ENCODE measurements around the gene CADPS. TPM values are rescaled to one million over a fixed set of nuclear protein-coding genes. Genes with fewer than 3 reads are reported as not detected.

CADPS gene
- total RNA-seq, 1 donor from 2014 or later, result not detected

DNA sequence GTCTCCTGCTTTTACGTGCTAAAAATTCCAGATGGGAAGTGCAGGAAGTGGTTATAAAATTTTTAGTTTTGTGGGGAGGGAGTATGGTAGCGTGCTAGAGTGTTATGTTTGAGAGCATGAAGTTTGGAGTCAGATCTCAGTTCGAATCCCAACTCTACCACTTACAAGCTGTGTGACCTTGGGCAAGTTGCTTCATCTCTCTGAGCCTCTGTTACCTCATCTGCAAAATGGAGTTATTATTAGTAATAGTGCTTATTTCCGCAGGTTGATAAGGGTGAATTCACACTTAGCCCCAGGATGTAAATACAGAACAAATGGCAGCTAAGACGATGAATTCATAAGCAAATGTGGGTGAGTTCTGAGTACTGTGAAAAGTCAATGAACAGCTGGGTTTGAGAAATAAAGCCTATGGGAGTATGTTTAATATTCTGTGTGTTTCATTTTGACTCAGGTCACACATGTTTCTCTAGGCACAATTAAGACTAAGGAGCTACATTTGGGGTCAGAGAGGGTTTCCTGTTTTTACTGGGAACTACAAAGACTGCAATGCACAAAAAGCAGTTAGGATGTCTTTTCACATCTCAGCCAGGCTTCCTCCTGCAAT is 428.8 kb downstream of the CADPS start:
- intact Hi-C loops (cut with micrococcal nuclease), result no loop called here
- no peak overlapping the region for H3K4me3 Mint-ChIP-seq (ENCODE audit: low read depth)

DNA sequence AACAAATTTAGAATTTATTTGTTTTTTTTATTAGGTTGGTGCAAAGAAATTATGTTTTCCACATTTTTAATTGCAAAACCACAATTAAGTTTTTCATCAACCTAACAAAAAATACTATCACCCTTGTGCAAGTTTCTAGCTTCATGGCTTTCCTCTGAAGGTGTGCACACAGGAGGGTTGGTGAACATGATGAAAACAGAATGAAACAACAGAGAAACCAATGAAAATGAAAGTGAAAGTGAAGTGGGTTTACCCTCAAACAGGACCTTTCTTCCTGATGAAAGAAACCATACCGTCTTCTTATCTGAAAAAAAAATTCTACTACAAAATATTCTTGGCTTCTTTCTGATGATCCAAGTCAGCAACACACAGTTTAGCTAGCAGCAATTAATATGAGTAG is 429.9 kb downstream of the CADPS start:
- Mint-ChIP-seq H3K27ac (no peak overlapping the region), H3K4me3 (ENCODE audit: low read depth) (no peak overlapping the region), H3K27me3 (ENCODE audit: low read depth) (no peaks in the 10 kb centered on the region), H3K36me3 (ENCODE audit: low read depth) (no peaks in the 10 kb centered on the region), H3K4me1 (ENCODE audit: low read depth) (peaks cover 16% of the 10 kb centered on the region), H3K9me3 (peaks cover 16% of the 10 kb centered on the region)
- intact Hi-C loops (cut with micrococcal nuclease), result no loop called here
- no peak for DNase-seq (ENCODE audit: low spot score)

More for the DNA sequence above, 428.8 kb downstream of the CADPS start:
- Mint-ChIP-seq H3K27ac (no peak overlapping the region), H3K4me1 (ENCODE audit: low read depth) (peaks cover 16% of the 10 kb centered on the region), H3K36me3 (ENCODE audit: low read depth) (no peaks in the 10 kb centered on the region), H3K27me3 (ENCODE audit: low read depth) (no peaks in the 10 kb centered on the region), H3K9me3 (peaks cover 16% of the 10 kb centered on the region)
- no peak for DNase-seq (ENCODE audit: low spot score)

DNA sequence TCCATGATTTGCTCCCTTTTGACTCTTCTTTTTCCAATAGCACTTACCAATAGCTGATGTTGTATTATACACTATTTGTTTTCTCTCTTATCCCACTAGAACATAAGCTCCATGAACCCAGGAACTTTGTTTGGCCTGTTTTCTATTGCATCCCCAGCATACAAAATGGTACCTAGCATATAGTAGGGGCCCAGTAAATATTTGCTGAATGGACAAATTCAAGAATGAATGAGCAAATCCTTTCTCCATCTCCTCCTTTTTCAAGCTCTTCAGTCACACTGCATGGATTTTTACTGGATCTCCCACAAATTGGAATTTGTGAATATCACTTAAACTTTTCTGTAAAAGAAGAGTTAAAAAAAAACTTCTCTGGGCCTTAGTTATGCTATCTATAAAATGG is 435.2 kb downstream of the CADPS start:
- no peak overlapping the region for H3K4me3 Mint-ChIP-seq (ENCODE audit: low read depth)

DNA sequence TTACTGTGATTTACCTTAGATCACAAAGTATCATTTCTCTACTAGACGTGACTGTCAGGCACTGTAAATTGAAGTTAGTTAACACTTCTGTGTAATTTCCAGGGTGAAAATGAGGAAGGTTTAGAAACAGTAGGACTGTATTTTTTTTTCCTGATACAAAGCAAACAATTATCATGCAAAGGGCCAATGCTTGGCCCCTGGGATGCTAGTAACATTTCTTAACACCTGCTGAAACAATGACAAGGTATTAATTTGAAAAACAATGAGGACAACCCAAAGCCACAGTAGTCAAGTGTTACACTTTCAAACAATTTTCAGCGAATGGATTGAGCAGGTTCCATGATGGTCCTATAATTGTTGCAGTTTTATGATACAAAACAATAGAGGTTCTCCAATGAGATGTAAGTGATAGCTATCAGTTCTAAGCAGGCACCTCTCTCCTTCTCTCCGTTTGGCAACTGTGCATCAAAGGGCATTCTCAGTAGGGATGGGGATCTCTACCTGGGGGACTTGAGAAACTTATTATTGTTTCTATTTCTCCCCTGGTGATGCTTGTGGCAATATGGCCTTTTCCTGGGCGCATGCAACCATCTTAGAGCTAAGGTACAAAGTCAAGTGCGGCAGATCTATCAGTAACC is 435.9 kb downstream of the CADPS start:
- DNase-seq (ENCODE audit: low spot score), result no peak
- Mint-ChIP-seq H3K36me3 (ENCODE audit: low read depth) (no peaks in the 10 kb centered on the region), H3K27ac (no peak overlapping the region), H3K9me3 (peaks cover 13% of the 10 kb centered on the region), H3K27me3 (ENCODE audit: low read depth) (peaks cover 12% of the 10 kb centered on the region), H3K4me1 (ENCODE audit: low read depth) (no peaks in the 10 kb centered on the region), H3K4me3 (ENCODE audit: low read depth) (no peak overlapping the region)
- intact Hi-C loops (cut with micrococcal nuclease), result no loop called here

More for the DNA sequence above, 435.2 kb downstream of the CADPS start:
- peaks cover 7% of the 10 kb centered on the region for H3K27me3 Mint-ChIP-seq (ENCODE audit: low read depth)
- peaks cover 16% of the 10 kb centered on the region for H3K9me3 Mint-ChIP-seq
- no peak for DNase-seq (ENCODE audit: low spot score)
- intact Hi-C loops (cut with micrococcal nuclease), result no loop called here
- H3K36me3 Mint-ChIP-seq (ENCODE audit: low read depth), result no peaks in the 10 kb centered on the region
- H3K4me1 Mint-ChIP-seq (ENCODE audit: low read depth), result peaks cover 1% of the 10 kb centered on the region
- H3K27ac Mint-ChIP-seq, result no peak overlapping the region

DNA sequence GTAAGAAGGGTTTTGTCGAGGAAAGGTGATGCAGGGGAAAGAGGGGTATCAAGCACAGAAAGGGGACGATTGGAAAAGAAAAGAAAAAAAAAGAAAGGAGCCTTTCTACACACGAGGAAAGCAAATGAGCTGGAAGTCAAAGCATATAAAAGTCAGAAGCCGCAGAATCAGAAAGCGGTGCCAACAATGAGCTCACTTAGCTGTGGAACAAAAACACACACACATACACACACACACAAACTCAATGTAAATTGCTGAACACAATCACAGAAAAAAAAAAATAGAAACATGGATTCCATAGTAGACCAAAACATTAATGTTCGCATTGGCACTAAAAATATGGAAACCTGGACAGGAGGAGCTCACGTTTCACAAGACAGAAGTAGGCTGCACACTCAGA is 438.4 kb downstream of the CADPS start:
- Mint-ChIP-seq H3K4me1 (ENCODE audit: low read depth) (no peaks in the 10 kb centered on the region), H3K27ac (no peak overlapping the region), H3K36me3 (ENCODE audit: low read depth) (no peaks in the 10 kb centered on the region), H3K9me3 (no peaks in the 10 kb centered on the region), H3K4me3 (ENCODE audit: low read depth) (no peak overlapping the region), H3K27me3 (ENCODE audit: low read depth) (peaks cover 12% of the 10 kb centered on the region)
- intact Hi-C loops (cut with micrococcal nuclease), result no loop called here
- no peak for DNase-seq (ENCODE audit: low spot score)

DNA sequence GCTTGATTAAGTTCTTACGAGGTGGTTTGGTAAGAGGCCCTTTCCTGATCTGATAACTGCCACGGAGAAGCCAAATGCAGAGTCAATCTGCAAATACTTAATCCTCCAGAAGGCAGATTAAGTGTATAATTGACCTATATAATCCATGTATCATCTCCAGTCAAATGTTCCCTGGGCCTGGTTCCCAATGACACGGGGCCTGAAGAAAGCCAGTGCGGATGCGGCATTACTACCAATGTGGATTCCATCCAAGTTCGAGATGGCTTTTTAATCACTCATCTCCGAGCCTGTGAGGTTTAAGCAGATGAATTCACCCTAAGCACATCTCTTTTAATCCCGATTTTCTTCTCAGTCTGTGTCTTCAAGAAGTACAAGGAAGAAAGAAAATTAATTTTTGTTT is 441.8 kb downstream of the CADPS start:
- no peaks in the 10 kb centered on the region for H3K36me3 Mint-ChIP-seq (ENCODE audit: low read depth)
- intact Hi-C loops (cut with micrococcal nuclease), result no loop called here
- no peak overlapping the region for H3K4me3 Mint-ChIP-seq (ENCODE audit: low read depth)
- H3K27me3 Mint-ChIP-seq (ENCODE audit: low read depth), result peaks cover 10% of the 10 kb centered on the region
- no peaks in the 10 kb centered on the region for H3K4me1 Mint-ChIP-seq (ENCODE audit: low read depth)
- DNase-seq (ENCODE audit: low spot score), result no peak
- no peaks in the 10 kb centered on the region for H3K9me3 Mint-ChIP-seq
- H3K27ac Mint-ChIP-seq, result no peak overlapping the region

DNA sequence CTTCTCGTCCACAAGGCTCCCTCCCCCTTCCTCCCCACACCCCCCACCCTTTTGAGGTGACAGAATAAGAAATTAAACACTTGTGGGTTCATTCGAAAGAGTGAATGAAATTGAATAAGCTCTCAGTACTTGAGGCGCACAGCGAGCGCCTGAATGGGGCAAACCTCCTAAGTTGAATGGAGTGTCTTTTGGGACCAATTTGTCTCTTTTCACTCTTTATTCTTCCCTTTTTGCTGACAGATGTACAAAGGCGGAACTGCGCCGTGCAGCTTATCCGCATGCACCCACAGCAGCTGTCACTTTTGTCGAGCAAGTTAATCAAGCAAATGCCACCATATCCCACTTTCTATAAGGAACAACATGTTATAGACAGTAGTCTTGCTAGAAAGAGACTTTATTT is 454.0 kb downstream of the CADPS start:
- H3K4me3 Mint-ChIP-seq (ENCODE audit: low read depth), result no peak overlapping the region
- peaks cover 1% of the 10 kb centered on the region for H3K27me3 Mint-ChIP-seq (ENCODE audit: low read depth)
- no peaks in the 10 kb centered on the region for H3K4me1 Mint-ChIP-seq (ENCODE audit: low read depth)
- H3K27ac Mint-ChIP-seq, result no peak overlapping the region
- H3K36me3 Mint-ChIP-seq (ENCODE audit: low read depth), result no peaks in the 10 kb centered on the region
- intact Hi-C loops (cut with micrococcal nuclease), result no loop called here
- DNase-seq (ENCODE audit: low spot score), result no peak
- H3K9me3 Mint-ChIP-seq, result no peaks in the 10 kb centered on the region

DNA sequence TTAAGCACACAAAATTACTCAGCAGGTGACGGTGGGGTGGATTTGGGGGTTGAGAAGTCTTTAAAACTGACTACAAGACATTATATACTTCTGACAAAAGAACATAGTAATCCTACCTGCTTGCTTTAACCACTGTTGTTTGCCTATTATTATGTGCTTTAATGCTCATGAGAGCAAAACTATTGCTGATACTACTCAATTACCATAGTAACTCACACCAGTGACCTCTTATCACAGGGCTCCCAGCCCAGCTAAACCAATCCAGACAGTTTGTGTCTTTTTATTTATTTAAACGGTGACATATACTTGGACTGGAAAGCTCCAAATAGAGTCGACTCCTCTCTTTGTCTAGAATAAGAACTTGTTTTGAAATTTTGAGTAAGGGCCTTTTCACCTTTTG is 459.1 kb downstream of the CADPS start:
- Mint-ChIP-seq H3K27me3 (ENCODE audit: low read depth) (peaks cover 3% of the 10 kb centered on the region), H3K36me3 (ENCODE audit: low read depth) (no peaks in the 10 kb centered on the region), H3K4me1 (ENCODE audit: low read depth) (no peaks in the 10 kb centered on the region), H3K27ac (no peak overlapping the region), H3K4me3 (ENCODE audit: low read depth) (no peak overlapping the region), H3K9me3 (no peaks in the 10 kb centered on the region)
- no peak for DNase-seq (ENCODE audit: low spot score)
- intact Hi-C loops (cut with micrococcal nuclease), result no loop called here

DNA sequence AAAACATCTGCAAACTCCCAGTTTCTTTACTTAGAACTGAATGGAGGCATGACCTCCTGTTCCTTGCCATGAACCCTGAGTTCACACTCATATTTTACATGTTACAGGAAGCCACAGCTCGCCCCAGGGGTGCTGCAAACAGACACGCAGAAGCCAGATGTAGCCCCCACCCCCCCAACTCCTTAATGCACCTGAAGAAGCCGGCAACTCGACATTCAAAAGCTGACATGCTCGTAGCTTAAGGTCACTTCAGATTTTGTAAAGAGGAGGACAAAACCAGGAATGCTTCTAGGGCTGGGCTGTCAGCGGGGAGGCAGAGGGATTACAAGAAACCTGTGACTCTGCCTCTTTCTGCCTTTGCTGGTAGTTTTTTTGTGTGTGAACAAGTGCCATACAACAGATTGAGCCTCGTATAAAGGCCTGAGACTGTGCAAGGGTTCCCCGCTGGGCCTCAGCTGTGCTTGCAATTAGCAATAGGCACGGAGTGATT is 459.9 kb downstream of the CADPS start:
- H3K4me3 Mint-ChIP-seq (ENCODE audit: low read depth), result no peak overlapping the region

DNA sequence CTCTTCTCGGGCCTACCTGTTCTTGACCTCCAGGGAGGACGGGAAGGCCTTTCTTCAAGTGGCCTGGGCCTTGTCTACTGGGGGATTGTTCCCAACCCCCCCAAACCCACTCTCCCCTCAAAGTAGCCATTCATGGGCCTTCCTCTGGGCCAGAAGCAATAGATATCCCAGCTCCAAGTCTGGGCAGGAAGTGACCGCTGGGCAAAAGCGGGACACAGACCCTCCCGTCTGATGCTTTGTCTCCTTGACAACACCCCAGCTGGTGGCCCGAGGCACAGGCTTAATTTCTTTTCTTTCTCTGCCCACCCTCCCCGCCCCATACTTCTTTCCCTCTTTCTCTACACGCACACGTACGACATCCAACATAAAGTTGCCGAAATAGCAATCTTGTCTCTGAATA is 460.4 kb downstream of the CADPS start:
- Mint-ChIP-seq H3K27ac (no peak overlapping the region), H3K4me3 (ENCODE audit: low read depth) (no peak overlapping the region), H3K4me1 (ENCODE audit: low read depth) (no peaks in the 10 kb centered on the region), H3K9me3 (no peaks in the 10 kb centered on the region), H3K27me3 (ENCODE audit: low read depth) (peaks cover 1% of the 10 kb centered on the region), H3K36me3 (ENCODE audit: low read depth) (no peaks in the 10 kb centered on the region)
- DNase-seq (ENCODE audit: low spot score), result no peak
- intact Hi-C loops (cut with micrococcal nuclease), result no loop called here

More for the DNA sequence above, 459.9 kb downstream of the CADPS start:
- no peak overlapping the region for H3K27ac Mint-ChIP-seq
- H3K9me3 Mint-ChIP-seq, result no peaks in the 10 kb centered on the region
- intact Hi-C loops (cut with micrococcal nuclease), result no loop called here
- peaks cover 3% of the 10 kb centered on the region for H3K27me3 Mint-ChIP-seq (ENCODE audit: low read depth)
- no peak for DNase-seq (ENCODE audit: low spot score)
- H3K4me1 Mint-ChIP-seq (ENCODE audit: low read depth), result no peaks in the 10 kb centered on the region
- no peaks in the 10 kb centered on the region for H3K36me3 Mint-ChIP-seq (ENCODE audit: low read depth)

DNA sequence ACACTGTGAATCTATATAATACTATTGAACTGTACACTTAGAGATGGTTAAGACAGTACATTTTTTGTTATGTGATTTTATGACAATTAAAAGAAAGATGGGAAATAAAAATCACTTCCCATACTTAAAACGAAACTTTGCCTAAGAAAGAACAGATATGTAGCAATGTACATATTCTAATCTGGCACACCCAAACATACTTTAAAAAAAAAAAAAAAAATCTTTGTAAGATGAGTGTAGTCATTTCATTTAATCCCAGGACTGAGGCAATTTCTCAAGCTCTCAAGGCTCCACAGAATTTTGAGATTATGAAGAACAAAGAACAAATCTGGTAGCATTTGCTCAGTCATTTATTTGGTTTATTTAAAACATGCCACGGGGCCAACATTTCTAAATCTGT is 461.5 kb downstream of the CADPS start:
- no peaks in the 10 kb centered on the region for H3K36me3 Mint-ChIP-seq (ENCODE audit: low read depth)
- no peaks in the 10 kb centered on the region for H3K9me3 Mint-ChIP-seq
- peaks cover 1% of the 10 kb centered on the region for H3K27me3 Mint-ChIP-seq (ENCODE audit: low read depth)
- no peak overlapping the region for H3K27ac Mint-ChIP-seq
- intact Hi-C loops (cut with micrococcal nuclease), result no loop called here
- DNase-seq (ENCODE audit: low spot score), result no peak
- H3K4me3 Mint-ChIP-seq (ENCODE audit: low read depth), result no peak overlapping the region
- no peaks in the 10 kb centered on the region for H3K4me1 Mint-ChIP-seq (ENCODE audit: low read depth)

DNA sequence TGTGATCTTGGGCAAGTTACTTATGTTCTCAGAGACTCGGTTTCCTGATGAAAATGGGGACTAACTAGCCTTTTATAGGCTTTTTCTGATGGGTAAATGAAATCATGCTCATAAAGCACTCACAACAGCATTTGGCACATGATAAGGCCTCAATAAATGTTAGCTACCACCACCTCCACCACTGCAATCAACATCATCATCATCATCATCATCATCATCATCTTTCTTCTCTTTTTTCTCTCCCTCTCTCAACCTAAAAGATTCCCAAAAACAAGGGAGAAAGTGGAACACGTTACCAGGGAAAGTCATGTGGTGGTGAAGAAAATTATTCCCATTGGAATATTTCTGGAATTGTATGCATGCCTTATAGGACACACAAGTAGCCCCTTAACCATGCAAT is 468.3 kb downstream of the CADPS start:
- H3K4me1 Mint-ChIP-seq (ENCODE audit: low read depth), result no peaks in the 10 kb centered on the region
- no peak overlapping the region for H3K4me3 Mint-ChIP-seq (ENCODE audit: low read depth)
- H3K27me3 Mint-ChIP-seq (ENCODE audit: low read depth), result peaks cover 1% of the 10 kb centered on the region
- H3K36me3 Mint-ChIP-seq (ENCODE audit: low read depth), result no peaks in the 10 kb centered on the region
- no peak overlapping the region for H3K27ac Mint-ChIP-seq
- H3K9me3 Mint-ChIP-seq, result no peaks in the 10 kb centered on the region
- intact Hi-C loops (cut with micrococcal nuclease), result no loop called here
- no peak for DNase-seq (ENCODE audit: low spot score)

DNA sequence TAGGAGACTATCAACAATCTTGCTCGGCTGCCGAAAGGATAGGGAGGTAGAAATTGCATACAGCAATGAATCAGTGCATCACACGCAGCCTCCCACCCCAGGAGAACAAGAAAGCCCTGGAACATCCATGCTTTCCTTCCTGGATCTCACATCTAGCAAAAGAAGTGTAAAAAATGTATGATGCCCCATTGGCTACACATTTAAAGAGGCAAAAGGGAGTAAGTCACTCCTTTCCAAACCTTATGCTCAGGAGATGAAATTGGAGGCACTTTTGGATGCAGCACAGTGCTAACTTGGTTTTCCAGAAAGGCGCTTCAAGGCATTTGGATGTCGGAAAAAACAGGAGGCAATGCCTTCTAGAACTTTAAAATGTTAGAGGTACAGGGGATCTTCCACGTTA is 469.6 kb downstream of the CADPS start:
- Mint-ChIP-seq H3K36me3 (ENCODE audit: low read depth) (no peaks in the 10 kb centered on the region), H3K9me3 (no peaks in the 10 kb centered on the region), H3K4me3 (ENCODE audit: low read depth) (no peak overlapping the region), H3K4me1 (ENCODE audit: low read depth) (no peaks in the 10 kb centered on the region), H3K27ac (no peak overlapping the region), H3K27me3 (ENCODE audit: low read depth) (no peaks in the 10 kb centered on the region)
- intact Hi-C loops (cut with micrococcal nuclease), result no loop called here
- no peak for DNase-seq (ENCODE audit: low spot score)
